HG03280 (cell line): ENCODE data around the gene UNC5CL.

Source experiments
- ATAC-seq: cut with Tn5 transposase; IDR thresholded peaks from one replicate; pipeline ENCODE4 v1.9.1; 2021; ENCODE audit warnings: mild to moderate bottlenecking, moderate library complexity; ENCODE audit not compliant: unreplicated experiment

Gene UNC5CL

GRCh38 chr6:40977085-40977484 lies 61.9 kb downstream of the UNC5CL start:
- no peak for ATAC-seq
